ENCODE data around the gene TSEN54. TPM values are rescaled to one million over a fixed set of nuclear protein-coding genes. Genes with fewer than 3 reads are reported as not detected.

The TSEN54 gene
- total RNA-seq, 3 donors from 2014 or later = 26.3 to 38.0 (median 28.7) TPM

DNA sequence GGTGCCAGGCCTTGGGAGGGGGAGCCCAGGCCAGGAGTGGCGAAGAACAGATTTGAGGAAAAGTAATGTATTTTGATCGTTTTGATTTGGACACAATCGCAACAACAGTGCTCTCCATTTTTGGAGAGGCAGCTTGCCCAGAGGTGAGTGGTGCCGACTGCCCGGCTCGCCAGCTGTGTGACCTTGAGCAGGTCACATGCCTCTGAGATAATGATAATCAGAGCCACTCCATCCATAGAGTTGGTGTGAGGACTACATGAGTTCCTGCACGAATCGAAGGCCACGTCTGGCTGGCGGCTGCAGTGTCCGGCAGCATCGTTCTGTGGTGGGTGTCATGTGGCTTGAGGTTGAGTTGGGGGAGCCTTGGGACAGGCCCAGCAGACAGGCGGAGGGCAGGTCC lies 29.9 kb downstream of the TSEN54 start:
- ATAC-seq (no peak), DNase-seq (no peak)
- no peak for TF ChIP-seq CTCF (IDR thresholded peaks at IDR 0.05)
- Histone ChIP-seq H3K4me3 (no peak overlapping the region), H3K4me1 (ENCODE audit: low read depth) (peaks cover 63% of the 10 kb centered on the region), H3K9me3 (no peaks in the 10 kb centered on the region), H3K36me3 (ENCODE audit: low read depth) (no peaks in the 10 kb centered on the region)
- intact Hi-C loops (cut with DNase I, micrococcal nuclease) = no loop called here

DNA sequence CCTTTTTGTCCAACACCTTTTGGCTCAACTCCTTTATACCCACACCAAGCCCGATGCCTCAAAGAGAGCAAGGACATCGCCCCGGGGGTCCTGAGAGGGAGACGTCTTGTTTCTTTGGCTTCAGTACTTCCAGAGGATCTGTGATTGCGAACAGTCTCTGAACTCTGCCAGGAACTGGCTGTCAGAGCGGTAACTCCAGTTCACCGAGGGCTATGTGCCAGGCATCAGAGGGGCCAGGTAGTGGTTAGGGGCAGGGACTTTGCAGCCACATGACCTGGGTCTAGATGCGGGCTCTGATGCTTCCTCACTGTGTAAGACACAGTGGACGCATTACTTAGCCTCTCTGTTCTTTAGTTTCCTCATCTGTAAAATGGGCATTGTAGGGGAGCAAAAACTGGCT lies 30.8 kb downstream of the TSEN54 start:
- H3K4me1 ChIP-seq (ENCODE audit: low read depth) = peaks cover 56% of the 10 kb centered on the region
- no peak for TF ChIP-seq CTCF (IDR thresholded peaks at IDR 0.05)
- intact Hi-C loops (cut with DNase I, micrococcal nuclease) = no loop called here

GRCh38 chr17:75548813-75549212 lies 32.5 kb downstream of the TSEN54 start:
- Histone ChIP-seq H3K4me3 (no peak overlapping the region), H3K36me3 (ENCODE audit: low read depth) (no peaks in the 10 kb centered on the region), H3K9me3 (no peaks in the 10 kb centered on the region), H3K4me1 (ENCODE audit: low read depth) (peaks cover 48% of the 10 kb centered on the region)
- DNase-seq (peak in 2 of 3 donors; percentile 45 to 61), ATAC-seq (peak; percentile 1)
- intact Hi-C loops (cut with DNase I, micrococcal nuclease) = no loop called here
- TF ChIP-seq CTCF (IDR thresholded peaks at IDR 0.05) = no peak

More for the DNA sequence above, 30.8 kb downstream of the TSEN54 start:
- Histone ChIP-seq H3K4me3 (no peak overlapping the region), H3K9me3 (no peaks in the 10 kb centered on the region), H3K36me3 (ENCODE audit: low read depth) (no peaks in the 10 kb centered on the region)
- no peak for ATAC-seq
- no peak for DNase-seq

DNA sequence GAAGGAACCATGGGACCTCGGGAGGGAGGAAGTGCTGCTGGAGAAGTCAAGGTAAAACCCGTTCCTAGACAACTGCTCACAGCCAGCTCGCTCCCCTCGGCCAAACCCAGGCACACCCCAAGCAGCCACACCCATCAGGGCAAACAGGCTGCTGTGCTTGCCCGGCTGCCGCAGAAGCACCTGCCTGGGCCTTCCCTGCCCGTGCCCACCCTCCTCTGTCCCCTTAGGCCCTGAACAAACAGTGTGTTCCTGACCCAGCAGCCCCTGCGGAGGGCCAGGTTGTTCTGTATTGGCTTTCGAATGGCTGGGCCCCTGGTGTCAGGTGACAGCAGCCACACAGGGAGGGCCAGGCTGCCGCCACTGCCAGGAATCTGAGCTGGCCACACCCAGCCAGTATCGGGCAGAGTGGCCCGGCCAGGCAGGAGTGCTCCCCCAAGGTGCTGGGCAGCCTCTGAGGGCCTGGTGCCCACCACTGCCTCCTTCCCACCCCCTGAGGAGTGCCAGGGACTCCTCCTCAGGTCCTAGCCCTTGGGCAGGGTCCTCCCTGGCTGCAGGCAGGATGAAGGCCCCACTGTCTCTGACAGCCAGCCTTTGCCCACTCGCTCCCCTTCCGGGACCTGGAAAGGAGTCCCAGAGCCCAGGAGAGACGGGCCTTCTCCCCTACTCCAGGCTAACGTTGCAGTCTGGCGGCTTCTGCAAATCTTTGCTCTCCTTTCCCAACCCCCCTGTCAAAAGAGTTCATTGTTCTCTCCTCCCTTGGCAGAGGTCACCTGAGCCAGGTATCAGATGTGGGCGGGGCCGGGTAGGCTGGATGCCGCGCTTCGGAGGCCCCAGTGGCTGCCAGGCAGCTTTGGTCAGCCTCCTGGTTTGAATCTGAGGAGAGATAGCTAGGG lies 33.2 kb downstream of the TSEN54 start:
- Histone ChIP-seq H3K4me3 (no peak overlapping the region), H3K4me1 (ENCODE audit: low read depth) (peaks cover 41% of the 10 kb centered on the region), H3K36me3 (ENCODE audit: low read depth) (no peaks in the 10 kb centered on the region), H3K9me3 (no peaks in the 10 kb centered on the region)
- intact Hi-C loops (cut with DNase I, micrococcal nuclease) = no loop called here
- TF ChIP-seq CTCF (IDR thresholded peaks at IDR 0.05) = no peak
- DNase-seq = peak; percentile 90 to 93 (median 91)
- ATAC-seq = peak; percentile 86

DNA sequence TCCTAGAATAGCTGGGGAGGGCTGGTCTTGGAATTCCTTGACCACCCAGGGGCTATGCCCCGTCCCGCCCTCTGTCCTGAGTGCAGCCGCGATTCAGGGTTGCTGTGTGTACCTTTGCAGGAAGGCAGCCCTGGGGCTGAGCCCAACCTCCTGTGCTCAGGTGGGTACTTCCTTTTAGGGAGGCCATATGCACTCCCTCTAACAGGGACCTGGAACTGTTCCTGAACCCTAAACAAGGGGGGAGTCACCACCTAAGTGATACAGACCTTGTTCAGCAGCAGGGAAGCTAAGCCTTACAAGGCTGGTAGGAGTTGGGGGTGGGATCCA lies 33.8 kb downstream of the TSEN54 start:
- TF ChIP-seq CTCF (IDR thresholded peaks at IDR 0.05) = no peak
- peaks cover 37% of the 10 kb centered on the region for H3K4me1 ChIP-seq (ENCODE audit: low read depth)
- H3K4me3 ChIP-seq = no peak overlapping the region
- no peaks in the 10 kb centered on the region for H3K9me3 ChIP-seq
- ATAC-seq (peak; percentile 45), DNase-seq (no peak)
- intact Hi-C loops (cut with DNase I, micrococcal nuclease) = no loop called here
- no peaks in the 10 kb centered on the region for H3K36me3 ChIP-seq (ENCODE audit: low read depth)

Measured in mucosa of descending colon (tissue), 3 donors.